GM18951 (cell line): ENCODE data around the gene SH2B2.
A peak's percentile ranks its signal among the peaks of the same experiment; 100 is the strongest.
"Not testable (repeated sequence)": the region's sequence is repeated elsewhere in the genome, so short reads cannot be mapped to it uniquely, and the experiment has no call there.

Experiments
- POLR2A ChIP-seq: IDR thresholded peaks from 4 replicates; pipeline ENCODE4 v1.6.1; 2011; ENCODE audit warnings: mild to moderate bottlenecking; ENCODE audit not compliant: insufficient read length, insufficient read depth; ENCODE audit errors: extremely low read depth
- in situ Hi-C: fragments of 300-500 bp; cut with MboI; formaldehyde crosslinking; loops from one replicate; pipeline ENCODE4 v1.12.0; 2022; ENCODE audit warnings: low sequenced_read_pairs, mixed read lengths, inconsistent platforms; ENCODE audit not compliant: unreplicated experiment

Gene SH2B2

DNA sequence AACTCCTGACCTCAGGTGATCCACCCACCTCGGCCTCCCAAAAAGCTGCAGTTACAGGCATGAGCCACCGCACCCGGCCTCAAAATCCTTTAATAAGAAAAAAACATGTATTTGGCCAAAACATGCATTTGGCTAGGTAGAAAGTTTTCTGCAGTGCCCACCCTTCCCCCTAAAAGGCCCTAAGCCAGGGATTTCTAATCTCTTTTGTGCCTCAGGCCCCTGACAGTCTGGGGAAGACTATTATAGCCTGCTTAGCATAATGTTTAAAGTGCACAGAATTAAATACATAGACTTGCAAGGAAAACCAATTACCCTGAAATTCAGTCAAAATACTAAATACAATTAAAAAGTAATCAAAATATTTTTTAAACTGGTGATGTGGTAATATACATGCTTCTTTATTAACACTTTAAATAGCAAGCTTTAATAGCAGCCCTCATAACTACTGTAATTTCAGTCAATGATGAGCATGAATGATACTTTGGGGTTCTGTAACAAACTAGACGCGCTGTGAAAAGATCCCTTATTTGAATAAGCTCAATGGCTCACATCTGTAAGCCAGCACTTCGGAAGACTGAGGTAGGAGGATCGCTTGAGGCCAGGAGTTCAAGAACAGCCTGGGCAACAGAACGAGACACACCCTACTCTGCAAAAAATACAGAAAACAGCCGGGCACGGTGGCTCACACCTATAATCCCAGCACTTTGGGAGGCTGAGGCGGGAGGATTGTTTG is 39.7 kb downstream of the SH2B2 start:
- in situ Hi-C loops, result loop anchor here (5.0 kb wide), 1 partner anchor 56 kb away; no protein-coding TSS in a partner anchor
- TF ChIP-seq POLR2A, result no peak

DNA sequence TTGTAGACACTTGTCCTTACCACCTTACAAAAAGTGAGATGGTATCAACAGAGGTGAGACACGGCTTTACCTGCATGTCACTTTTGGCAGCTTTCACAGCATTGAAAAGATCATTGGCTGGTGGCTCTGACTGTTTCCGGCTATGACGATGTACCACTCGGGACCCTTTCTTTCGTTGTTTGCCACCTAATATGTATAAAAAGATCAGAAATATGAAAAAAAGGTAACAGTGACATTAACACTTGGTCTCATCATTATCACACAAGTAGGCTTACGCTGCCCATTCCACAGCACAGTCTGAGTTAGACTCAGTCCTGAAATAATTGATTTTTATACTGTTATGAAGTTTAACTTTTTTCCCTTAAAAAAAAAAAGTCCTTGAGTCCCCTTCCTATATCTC is 40.5 kb downstream of the SH2B2 start:
- in situ Hi-C loops, result loop anchor here (5.0 kb wide), 1 partner anchor 55 kb away; no protein-coding TSS in a partner anchor

DNA sequence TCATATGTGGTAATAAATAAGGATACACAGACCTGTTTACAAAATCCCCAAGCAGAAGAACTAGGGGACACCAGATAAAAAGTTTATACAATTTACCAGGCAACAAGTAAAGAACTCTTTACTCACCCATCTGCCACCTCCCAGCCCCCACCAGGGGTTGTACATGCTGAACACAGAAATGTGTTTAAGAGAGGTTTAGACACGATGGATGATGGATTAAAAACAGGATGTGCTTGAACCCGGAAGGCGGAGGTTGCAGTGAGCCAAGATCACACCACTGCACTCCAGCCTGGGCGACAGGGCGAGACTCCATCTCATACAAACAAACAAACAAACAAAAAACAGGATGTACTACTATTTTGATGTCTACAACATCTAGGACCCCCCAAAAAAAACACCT is 42.2 kb downstream of the SH2B2 start:
- in situ Hi-C loops, result loop anchor here (5.0 kb wide), 1 partner anchor 53 kb away; no protein-coding TSS in a partner anchor

DNA sequence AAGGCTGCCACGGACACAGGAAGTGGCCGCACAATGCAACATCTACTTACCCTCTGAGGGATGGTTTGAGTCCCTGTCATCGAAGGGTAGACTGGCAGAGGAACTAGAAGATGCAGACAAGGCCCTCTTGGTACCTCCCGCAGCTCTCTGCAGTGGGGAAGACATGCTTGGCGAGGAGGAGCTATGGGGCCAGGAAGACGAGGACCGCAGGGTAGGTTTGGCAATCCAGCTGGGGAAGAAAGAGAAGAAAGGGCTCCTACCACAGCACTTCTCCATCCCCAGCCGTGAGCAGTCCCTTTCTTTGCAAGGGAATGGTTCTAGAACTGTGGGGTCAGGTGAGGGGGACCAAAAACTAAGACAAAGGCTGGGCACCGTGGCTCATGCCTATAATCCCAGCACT is 42.7 kb downstream of the SH2B2 start:
- in situ Hi-C loops, result loop anchor here (5.0 kb wide), 1 partner anchor 53 kb away; no protein-coding TSS in a partner anchor

DNA sequence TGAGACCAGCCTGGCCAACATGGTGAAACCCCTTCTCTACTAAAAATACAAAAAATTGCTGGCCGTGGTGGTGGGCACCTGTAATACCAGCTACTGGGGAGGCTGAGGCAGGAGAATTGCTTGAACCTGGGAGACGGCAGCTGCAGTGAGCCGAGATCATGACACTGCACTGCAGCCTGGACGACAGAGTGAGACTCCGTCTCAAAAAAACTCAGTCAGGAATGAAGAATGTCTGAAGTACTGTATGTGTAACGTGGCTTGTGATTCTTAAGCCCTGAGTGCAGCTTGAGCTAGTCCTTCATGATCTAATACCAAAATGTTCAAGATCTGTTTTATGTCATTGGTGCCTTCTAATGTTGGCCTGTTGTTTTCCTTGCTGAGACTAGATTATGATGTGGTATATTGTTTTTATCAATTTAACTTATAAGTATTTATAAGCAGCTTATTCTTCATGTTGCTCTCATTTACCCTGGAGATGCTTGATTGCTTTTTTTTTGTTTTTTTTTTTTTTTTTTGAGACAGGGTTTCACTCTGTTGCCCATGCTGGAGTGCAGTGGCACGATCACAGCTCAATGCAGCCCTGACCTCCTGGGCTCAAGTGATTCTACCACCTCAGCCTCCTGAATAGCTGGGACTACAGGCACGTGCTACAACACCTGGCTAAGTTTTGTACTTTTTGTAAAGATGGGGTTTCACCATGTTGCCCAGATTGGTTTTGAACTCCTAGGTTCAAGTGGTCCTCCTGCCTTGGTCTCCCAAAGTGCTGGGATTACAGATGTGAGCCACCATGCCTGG is 44.2 kb downstream of the SH2B2 start:
- in situ Hi-C loops, result not testable (repeated sequence)

DNA sequence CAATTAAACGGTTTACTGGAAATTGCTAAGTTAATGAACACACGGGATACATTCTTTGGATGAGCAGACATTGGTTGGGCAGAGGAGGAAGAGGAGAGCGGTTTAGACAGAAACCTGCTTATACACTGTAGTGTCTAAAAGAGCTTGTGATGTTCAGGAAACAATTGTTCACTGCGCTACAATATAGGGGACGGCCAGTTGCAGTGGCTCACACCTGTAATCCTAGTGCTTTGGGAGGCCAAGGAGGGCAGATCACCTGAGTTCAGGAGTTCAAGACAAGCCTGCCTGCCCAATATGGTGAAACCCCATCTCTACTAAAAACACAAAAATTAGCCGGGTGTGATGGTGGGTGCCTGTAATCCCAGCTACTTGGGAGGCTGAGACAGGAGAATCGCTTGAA is 48.9 kb downstream of the SH2B2 start:
- in situ Hi-C loops, result not testable (repeated sequence)

DNA sequence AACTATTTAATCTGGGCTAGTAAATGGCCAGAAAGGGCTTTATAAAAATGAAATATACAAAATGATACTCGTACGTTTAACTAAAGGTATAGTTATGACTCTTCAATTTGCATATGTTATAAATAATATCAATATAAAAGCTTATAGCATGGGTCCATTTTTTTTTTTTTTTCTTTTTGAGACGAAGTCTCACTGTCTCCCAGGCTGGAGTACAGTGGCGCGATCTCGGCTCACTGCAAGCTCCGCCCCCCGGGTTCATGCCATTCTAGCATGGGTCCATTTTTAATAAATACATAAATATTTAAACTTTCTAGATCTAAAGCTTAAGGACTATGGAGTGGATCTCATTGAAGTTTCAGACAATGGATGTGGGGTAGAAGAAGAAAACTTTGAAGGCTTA is 50.3 kb downstream of the SH2B2 start:
- in situ Hi-C loops, result not testable (repeated sequence)

DNA sequence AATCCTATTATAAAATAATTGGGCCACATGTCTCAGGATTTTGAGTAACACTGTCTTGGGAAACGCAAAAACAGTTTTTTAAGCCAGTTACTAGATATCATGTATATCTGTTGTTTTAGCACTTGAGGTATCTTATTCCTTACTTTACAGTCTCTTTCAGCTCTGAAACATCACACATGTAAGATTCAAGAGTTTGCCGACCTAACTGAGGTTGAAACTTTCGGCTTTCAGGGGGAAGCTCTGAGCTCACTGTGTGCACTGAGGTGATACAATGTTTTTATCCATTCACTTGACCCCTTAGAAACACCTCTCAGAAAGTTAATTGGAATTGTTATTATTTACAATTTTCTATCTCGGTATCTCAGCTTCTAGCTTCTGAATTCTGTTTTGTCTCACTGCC is 50.8 kb downstream of the SH2B2 start:
- in situ Hi-C loops, result not testable (repeated sequence)

DNA sequence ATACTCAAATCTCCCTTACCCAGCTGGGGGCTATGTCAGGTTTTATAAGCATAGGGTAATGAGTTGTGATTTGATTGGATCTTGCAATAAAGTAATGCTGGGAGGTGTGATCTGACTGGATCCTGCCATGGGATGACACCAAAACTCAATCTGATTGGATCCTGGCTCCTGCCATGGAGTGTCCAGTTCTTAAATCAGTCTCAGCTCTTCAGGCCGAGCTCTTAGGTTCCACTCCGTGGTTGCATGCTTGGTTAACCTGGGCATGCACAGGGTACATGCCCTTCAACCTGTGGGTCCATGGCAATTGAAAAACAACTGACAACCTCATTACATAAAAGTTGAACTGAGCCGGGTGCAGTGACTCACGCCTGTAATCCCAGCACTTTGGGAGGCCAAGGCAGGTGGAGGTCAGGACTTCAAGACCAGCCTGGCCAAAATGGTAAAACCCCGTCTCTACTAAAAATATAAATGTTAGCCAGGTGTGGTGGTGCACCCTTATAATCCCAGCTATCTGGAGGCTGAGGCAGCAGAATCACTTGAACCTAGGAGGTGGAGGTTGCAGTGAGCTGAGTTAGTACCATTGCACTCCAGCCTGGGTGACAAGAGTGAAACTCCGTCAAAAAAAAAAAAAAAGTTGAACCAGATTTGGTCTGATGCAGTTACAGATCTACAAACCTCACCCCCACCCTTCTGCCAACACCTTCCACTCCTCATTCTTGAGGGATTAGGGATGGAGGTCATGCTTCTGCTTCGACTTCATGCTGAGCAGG is 54.1 kb downstream of the SH2B2 start:
- in situ Hi-C loops, result not testable (repeated sequence)

DNA sequence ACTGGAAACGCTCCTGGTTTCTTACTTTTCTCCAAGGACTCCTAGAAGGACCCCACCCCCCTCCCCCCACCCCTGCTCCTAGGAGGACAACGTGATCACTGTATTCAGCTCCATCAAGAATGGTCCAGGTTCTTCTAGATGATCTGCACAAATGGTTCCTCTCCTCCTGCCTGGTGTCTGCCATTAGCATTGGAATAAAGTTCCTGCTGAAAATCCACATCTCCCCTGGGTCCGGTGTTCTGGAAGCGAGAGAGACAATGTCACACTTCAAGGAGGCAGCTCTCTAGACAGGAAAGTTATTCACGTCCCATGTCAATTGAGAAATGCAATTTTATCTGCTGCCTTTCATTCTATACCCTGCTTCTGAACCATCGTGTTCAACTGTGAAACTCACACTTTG is 60.3 kb downstream of the SH2B2 start:
- in situ Hi-C loops, result not testable (repeated sequence)

DNA sequence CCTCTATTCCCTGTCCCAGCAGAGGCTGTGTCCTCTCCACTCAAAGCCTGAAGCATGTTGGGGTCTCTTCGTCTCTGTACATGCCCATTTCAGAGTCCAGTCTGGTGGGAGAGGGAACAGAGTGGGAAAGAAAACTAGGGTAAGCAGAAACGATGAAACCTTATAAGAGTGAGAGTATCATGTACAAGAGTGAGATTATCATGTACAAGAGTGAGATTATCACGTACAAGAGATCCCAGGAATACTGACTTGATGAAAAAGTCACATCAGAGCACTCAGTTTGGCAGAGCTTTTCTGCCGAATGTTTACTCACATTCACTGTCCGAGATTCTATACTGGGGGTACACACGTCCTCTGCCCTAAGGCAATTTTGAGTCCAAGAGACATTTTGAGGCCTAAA is 69.7 kb downstream of the SH2B2 start, which contains the start of gene SPDYE6:
Gene SPDYE6 (minus strand): TSS at position 101 of the 400 bp plus-strand sequence. CDS start 421 bp downstream, outside the sequence.
- in situ Hi-C loops, result not testable (repeated sequence)

DNA sequence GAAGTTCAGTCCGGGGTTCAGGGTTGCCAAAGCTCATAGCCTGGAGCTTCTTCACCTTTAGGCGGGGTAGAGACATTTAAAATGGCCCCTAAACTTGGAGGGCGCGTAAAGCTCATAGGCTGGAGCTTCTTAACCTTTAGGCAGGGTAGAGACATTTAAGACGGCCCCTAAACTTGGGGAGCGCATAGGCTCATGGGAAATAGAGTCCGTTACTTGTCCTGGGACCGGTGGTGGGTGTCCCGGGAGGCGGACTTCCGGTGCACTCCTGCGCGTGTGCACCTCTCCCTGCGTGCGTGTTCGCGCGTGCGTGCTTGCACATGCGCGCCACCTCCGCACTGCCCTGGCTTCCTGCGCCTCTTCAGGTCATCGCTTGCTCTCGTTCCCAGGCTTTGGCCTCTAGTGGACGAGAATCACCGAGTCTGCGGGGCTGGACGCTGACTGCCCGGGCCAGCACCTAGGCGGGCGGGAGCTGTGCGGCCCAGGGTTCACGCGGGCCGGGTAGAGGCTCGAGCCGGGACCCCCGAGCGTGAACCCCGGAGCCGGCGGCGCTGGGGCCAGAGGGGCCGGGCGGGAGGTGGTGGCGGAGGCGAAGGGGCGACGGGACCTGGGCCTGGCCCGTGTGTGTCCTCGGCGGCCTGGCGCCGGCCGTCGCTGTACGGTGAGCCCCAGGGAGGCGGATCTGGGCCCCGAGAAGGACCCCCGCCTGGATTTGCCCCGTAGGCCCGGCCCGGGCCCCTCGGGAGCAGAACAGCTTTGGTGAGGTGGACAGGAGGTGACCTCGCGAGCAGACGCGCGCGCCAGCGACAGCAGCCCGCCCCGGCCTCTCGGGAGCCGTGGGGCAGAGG is 77.1 kb downstream of the SH2B2 start:
- peak; percentile 71 for TF ChIP-seq POLR2A
- in situ Hi-C loops, result not testable (repeated sequence)

DNA sequence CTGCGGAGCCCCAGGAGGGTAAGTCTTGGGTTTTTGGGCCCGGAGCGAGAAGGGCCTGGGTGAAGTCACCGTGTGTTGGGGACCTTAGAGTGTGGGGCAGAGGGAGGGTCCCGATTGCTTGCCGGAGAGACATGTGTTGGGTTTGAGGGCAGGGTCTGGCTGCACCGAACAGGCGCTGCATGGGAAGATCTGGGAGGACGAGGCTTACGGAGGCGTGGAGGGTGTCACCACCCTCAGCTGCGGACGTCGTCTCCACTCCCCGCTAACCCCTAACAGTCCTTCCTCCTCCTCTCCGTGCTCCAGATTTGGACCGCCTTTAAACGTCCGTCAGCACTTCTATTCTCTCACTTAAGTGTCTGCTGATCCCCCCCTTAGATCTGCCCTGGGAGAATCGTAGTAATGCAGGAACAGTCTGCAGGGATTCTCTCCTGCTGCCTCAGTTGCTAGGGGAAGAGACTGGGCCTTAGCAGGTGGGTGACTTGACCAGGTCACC is 77.8 kb downstream of the SH2B2 start:
- in situ Hi-C loops, result not testable (repeated sequence)

DNA sequence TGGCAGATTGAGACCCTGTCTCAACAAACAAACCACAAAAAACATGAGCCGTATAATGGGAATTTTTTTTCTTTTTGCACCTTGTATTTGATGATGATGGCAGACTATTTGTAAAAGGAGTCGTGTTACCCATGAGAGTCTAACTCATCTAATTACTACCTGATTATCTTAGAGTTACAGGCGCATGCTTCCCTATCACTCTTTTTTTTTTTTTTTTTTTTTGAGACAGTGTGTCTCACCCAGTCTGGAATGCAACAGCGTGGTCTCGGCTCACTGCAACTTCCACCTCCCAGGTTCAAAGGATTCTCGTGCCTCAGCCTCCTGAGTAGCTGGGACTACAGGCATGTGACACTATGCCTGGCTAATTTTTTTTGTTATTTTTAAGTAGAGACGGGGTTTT is 78.7 kb downstream of the SH2B2 start:
- in situ Hi-C loops, result not testable (repeated sequence)

DNA sequence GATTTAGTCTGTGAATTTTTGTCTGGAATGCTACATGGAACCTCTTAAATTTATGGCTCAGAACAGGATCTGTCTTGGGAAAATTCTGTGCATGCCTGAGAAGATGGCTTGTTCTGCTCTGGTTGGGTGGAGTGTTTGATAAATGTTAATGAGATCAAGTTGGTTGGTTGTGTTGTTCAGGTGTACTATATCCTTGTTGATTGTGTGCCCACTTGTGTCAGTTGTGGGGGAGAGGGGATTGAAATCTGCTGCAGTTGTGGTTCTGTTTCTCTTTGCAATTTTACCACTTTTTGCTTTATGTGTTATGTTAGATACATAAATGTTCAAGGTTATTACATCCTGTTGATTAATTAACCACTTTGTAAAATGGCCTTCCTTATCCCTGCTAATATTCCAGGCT is 83.4 kb downstream of the SH2B2 start:
- in situ Hi-C loops, result not testable (repeated sequence)
